ENCODE measurements around the gene PABPN1L. TPM values are rescaled to one million over a fixed set of nuclear protein-coding genes. Genes with fewer than 3 reads are reported as not detected.

PABPN1L gene
- total RNA-seq (2012; rRNA removed) (not detected in 2 replicates), polyA plus RNA-seq (2012; rRNA removed) (not detected in 2 replicates), Bru-seq, nascent RNA (not detected), BruChase-seq, experiment 1, labeled RNA remaining after a 6-hour chase (not detected), BruChase-seq, experiment 2, labeled RNA remaining after a 2-hour chase (not detected)
- polyA plus RNA-seq (2012; cell fraction: cytosol; rRNA removed), result not detected in 2 replicates
- polyA plus RNA-seq (2012; cell fraction: nucleus; rRNA removed; ENCODE audit: low replicate concordance), result not detected in 2 replicates
- long read RNA-seq, result 0 reads

DNA sequence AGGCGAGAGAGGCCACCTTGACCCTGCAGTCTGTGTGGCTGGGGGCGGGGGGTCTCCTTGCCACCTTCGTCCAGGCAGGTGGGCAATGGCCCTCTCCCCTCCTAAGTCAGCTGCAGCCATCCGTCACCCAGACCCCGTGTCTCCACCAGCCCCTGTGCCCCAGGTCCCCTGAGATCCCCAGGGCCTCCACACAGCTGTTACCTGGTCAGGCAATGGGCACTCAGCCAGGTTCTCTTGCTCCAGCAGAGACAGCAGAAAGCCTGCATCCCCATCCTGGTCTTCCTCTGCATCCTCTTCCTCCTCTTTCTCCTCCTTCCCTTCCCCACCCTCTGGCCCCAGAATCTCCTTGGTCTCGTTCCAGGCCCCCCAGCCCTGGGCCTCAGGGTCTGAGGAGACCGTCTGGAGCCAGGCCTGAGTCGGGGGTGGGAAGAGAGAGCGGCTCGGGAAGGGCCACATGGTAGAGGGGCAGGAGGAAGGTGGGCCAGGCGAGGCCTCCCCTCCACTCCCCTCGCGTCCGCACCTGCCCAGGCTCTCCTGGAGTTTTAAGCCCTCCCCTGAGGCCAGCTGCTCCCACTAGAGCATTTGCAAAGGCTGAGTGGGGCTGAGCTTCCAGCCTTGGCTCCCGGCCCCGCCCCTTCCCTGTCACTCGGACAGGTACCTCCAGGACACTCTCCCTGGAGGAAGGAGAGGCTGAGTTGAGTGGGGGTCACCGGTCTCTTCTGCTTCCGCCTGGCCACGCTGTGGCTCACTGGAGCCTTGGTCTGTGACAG lies at the start of gene PABPN1L:
Gene PABPN1L, minus strand, starts transcription at position 510 of the 770 bp plus-strand sequence. Its CDS starts 54 bp downstream, at position 456.
- no peak within 1 kb of the TSS for H3K14ac ChIP-seq (replicated peaks; ENCODE audit: low read depth, low read length)
- no peaks in the 10 kb centered on the region for H4K20me1 ChIP-seq (ENCODE audit: insufficient read depth, low read length)
- H3K4me3 ChIP-seq (ENCODE audit: insufficient read depth, low read depth, low read length), result no peak within 1 kb of the TSS
- H2BK15ac ChIP-seq (ENCODE audit: low read depth, low read length), result no peak within 1 kb of the TSS
- peaks cover 24% of the 10 kb centered on the region for H3K27me3 ChIP-seq (ENCODE audit: control insufficient read depth, insufficient read depth, low read length)
- H3K9me3 ChIP-seq (ENCODE audit: control insufficient read depth, insufficient read depth, low read length), result no peaks in the 10 kb centered on the region
- H3K18ac ChIP-seq (ENCODE audit: low read depth, low read length), result no peak within 1 kb of the TSS
- no peak for ATAC-seq (ENCODE audit: low read depth)
- H2AFZ ChIP-seq (replicated peaks; ENCODE audit: low read length, poor library complexity), result no peak within 1 kb of the TSS
- intact Hi-C loops (cut with micrococcal nuclease), result no loop called here
- H3K9ac ChIP-seq (ENCODE audit: low read depth, low read length), result no peak within 1 kb of the TSS
- ChIA-PET CTCF (no interaction called here), POLR2A (ENCODE audit: unreplicated experiment) (no interaction called here)
- H3K23ac ChIP-seq (ENCODE audit: low read depth, low read length), result no peak within 1 kb of the TSS
- whole genome bisulfite sequencing, 2 experiments (ENCODE audit: extremely low coverage in 2 of 2, insufficient read length in 1 of 2), result 60% methylated on average over 2 of the region's 20 CpGs; no CpG with 5 or more reads in 1 of the 2 experiments
- H4K8ac ChIP-seq (ENCODE audit: low read depth in 2 of 2, low read length in 2 of 2), result no peak within 1 kb of the TSS
- no peak within 1 kb of the TSS for H3K4ac ChIP-seq (ENCODE audit: low read depth, low read length)
- BruUV-seq (replicated peaks), result no TSS peak
- in situ Hi-C loops (cut with MboI; ENCODE audit: low sequenced_read_pairs), result no loop called here
- H4K5ac ChIP-seq (ENCODE audit: low read depth, low read length), result no peak within 1 kb of the TSS
- no peaks in the 10 kb centered on the region for H3K9me1 ChIP-seq (ENCODE audit: insufficient read depth, low read length)
- no peaks in the 10 kb centered on the region for H3K79me1 ChIP-seq (ENCODE audit: low read depth in 1 of 2, low read length in 2 of 2)
- H2BK120ac ChIP-seq (ENCODE audit: low read depth, low read length), result no peak within 1 kb of the TSS
- H4K91ac ChIP-seq (ENCODE audit: insufficient read depth, low read depth, low read length), result no peak within 1 kb of the TSS
- H3K56ac ChIP-seq (ENCODE audit: extremely low read depth, insufficient read depth, low read length), result no peak within 1 kb of the TSS
- no peak within 1 kb of the TSS for H2BK5ac ChIP-seq (ENCODE audit: low read depth, low read length, poor library complexity, severe bottlenecking)
- H3K4me1 ChIP-seq (ENCODE audit: control insufficient read depth, insufficient read depth, low read length), result no peaks in the 10 kb centered on the region
- H3K4me2 ChIP-seq (ENCODE audit: low read depth, low read length), result no peak within 1 kb of the TSS
- DNase-seq, result no peak
- H3K36me3 ChIP-seq (ENCODE audit: control insufficient read depth, insufficient read depth, low read length), result peaks cover 7% of the 10 kb centered on the region; the same call in 1 of the 2 replicates
- H2BK20ac ChIP-seq (ENCODE audit: low read depth, low read length), result no peak within 1 kb of the TSS
- H3K27ac ChIP-seq (ENCODE audit: insufficient read depth, low read length), result no peak within 1 kb of the TSS
- H2AK5ac ChIP-seq (ENCODE audit: low read depth, low read length), result no peak within 1 kb of the TSS
- dilution Hi-C loops (cut with HindIII; ENCODE audit: low sequenced_read_pairs, unreplicated experiment), result no loop called here
- no peak within 1 kb of the TSS for H2AK9ac ChIP-seq (replicated peaks; ENCODE audit: low read depth, low read length, poor library complexity)
- TF ChIP-seq RFX5 (IDR thresholded peaks at IDR 0.05; ENCODE audit: low read depth, low read length) (no peak), RAD21 (IDR thresholded peaks at IDR 0.05; ENCODE audit: low read length) (no peak), MAZ (IDR thresholded peaks at IDR 0.05; ENCODE audit: borderline replicate concordance, low read depth, low read length) (no peak), RCOR1 (IDR thresholded peaks at IDR 0.05; ENCODE audit: insufficient replicate concordance, low read length) (no peak), SMC3 (IDR thresholded peaks at IDR 0.05; ENCODE audit: low read depth, low read length) (no peak), CEBPB (IDR thresholded peaks at IDR 0.05; ENCODE audit: low read depth, low read length) (no peak), POLR2A (IDR thresholded peaks at IDR 0.05; ENCODE audit: low read depth, low read length) (no peak), MXI1 (IDR thresholded peaks at IDR 0.05; ENCODE audit: borderline replicate concordance, low read depth, low read length) (no peak), USF2 (IDR thresholded peaks at IDR 0.05; ENCODE audit: low read depth, low read length) (no peak), NFE2L2 (IDR thresholded peaks at IDR 0.05; ENCODE audit: low read depth, low read length) (no peak), CHD1 (IDR thresholded peaks at IDR 0.05; ENCODE audit: low read depth, low read length) (no peak), FOS (IDR thresholded peaks at IDR 0.05; ENCODE audit: low read depth, low read length) (no peak)
- TF ChIP-seq, protein P1, sequence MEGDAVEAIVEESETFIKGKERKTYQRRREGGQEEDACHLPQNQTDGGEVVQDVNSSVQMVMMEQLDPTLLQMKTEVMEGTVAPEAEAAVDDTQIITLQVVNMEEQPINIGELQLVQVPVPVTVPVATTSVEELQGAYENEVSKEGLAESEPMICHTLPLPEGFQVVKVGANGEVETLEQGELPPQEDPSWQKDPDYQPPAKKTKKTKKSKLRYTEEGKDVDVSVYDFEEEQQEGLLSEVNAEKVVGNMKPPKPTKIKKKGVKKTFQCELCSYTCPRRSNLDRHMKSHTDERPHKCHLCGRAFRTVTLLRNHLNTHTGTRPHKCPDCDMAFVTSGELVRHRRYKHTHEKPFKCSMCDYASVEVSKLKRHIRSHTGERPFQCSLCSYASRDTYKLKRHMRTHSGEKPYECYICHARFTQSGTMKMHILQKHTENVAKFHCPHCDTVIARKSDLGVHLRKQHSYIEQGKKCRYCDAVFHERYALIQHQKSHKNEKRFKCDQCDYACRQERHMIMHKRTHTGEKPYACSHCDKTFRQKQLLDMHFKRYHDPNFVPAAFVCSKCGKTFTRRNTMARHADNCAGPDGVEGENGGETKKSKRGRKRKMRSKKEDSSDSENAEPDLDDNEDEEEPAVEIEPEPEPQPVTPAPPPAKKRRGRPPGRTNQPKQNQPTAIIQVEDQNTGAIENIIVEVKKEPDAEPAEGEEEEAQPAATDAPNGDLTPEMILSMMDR (conservative IDR thresholded peaks at IDR 0.05; ENCODE audit: low read depth, low read length), result no peak
- TF ChIP-seq, protein P2, sequence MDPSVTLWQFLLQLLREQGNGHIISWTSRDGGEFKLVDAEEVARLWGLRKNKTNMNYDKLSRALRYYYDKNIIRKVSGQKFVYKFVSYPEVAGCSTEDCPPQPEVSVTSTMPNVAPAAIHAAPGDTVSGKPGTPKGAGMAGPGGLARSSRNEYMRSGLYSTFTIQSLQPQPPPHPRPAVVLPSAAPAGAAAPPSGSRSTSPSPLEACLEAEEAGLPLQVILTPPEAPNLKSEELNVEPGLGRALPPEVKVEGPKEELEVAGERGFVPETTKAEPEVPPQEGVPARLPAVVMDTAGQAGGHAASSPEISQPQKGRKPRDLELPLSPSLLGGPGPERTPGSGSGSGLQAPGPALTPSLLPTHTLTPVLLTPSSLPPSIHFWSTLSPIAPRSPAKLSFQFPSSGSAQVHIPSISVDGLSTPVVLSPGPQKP (IDR thresholded peaks at IDR 0.05; ENCODE audit: borderline replicate concordance, low read depth, low read length), result no peak

All from IMR-90 (cell line).